HepG2 (cell line): ENCODE data around the gene SYP. TPM values are rescaled to one million over a fixed set of nuclear protein-coding genes. Genes with fewer than 3 reads are reported as not detected.

Experiments used
- ATAC-seq: fragments of 200-7000 bp; cut with Tn5 transposase; 3 replicates; pipeline ENCODE4 v1.9.1; 2020; ENCODE audit warnings: mild to moderate bottlenecking, moderate library complexity
- BruUV-seq: library from RNA; stranded (reverse); fragments of 400-500 nt; replicated peaks from 2 replicates; lab custom pipeline; 2021; lab: Mats Ljungman, UMichigan
- CTCF ChIA-PET: fragments of 300-600 bp; formaldehyde crosslinking; extraction: SDS; loops from one replicate; lab custom pipeline; 2021; ENCODE audit warnings: low total read pairs, inconsistent platforms, low intra/inter-chr PET ratio; lab: Yijun Ruan, JAX
- POLR2A ChIA-PET: fragments of 350-600 bp; sonication (Branson Sonifier 250); formaldehyde crosslinking; loops from one replicate; lab custom pipeline; 2020; ENCODE audit warnings: antibody characterized with exemption, inconsistent platforms; lab: Yijun Ruan, JAX
- DNase-seq: peaks from one replicate; pipeline ENCODE4 v3.0.0-alpha.2; 2015; ENCODE audit warnings: low spot score
- FAIRE-seq: peaks from 3 replicates; lab custom pipeline; 2011; peaks lifted over from hg19 to GRCh38; lab: Jason Lieb, UNC
- H2AFZ ChIP-seq: one replicate; pipeline ENCODE4 v1.6.1; 2011; ENCODE audit warnings: low read length, inconsistent platforms
- H3K27ac ChIP-seq: fragments of 300-600 bp; 3 replicates; pipeline ENCODE4 v1.8.0; 2011; ENCODE audit warnings: mixed run types, mild to moderate bottlenecking, mixed read lengths, low read length, inconsistent platforms; ENCODE audit not compliant: insufficient read depth; ENCODE audit errors: extremely low read length
- H3K27me3 ChIP-seq, 2 experiments: fragments of 200-600 bp in 1 of 2; 2 replicates in 1 of 2; 3 replicates in 1 of 2; pipeline versions ENCODE4 v1.6.0 to v1.8.0; 2011; ENCODE audit warnings: low read length in 2 of 2, mild to moderate bottlenecking in 2 of 2, moderate library complexity in 2 of 2, inconsistent platforms in 1 of 2; ENCODE audit not compliant: insufficient read depth in 2 of 2, control insufficient read depth in 1 of 2
- H3K36me3 ChIP-seq, 2 experiments: fragments of 200-600 bp in 1 of 2; replicated peaks in 1 of 2; 2 replicates in 1 of 2; 3 replicates in 1 of 2; pipeline versions ENCODE4 v1.5.1 to v1.8.0; 2011; ENCODE audit warnings: low read length in 2 of 2, inconsistent platforms in 1 of 2; ENCODE audit not compliant: insufficient read depth in 2 of 2, control insufficient read depth in 1 of 2
- H3K4me1 ChIP-seq: 2 replicates; pipeline ENCODE4 v1.5.1; 2012; ENCODE audit warnings: low read length, inconsistent platforms; ENCODE audit not compliant: insufficient read depth
- H3K4me2 ChIP-seq: 2 replicates; pipeline ENCODE4 v1.6.0; 2011; ENCODE audit warnings: low read depth, low read length, inconsistent platforms
- H3K4me3 ChIP-seq, 3 experiments: fragments of 200-600 bp in 1 of 3; sonication (generic), shearing (Covaris generic) in 1 of 3; replicated peaks in 1 of 3; 2 replicates each; pipeline ENCODE4 v1.5.1; 2011 to 2016; ENCODE audit warnings: low read length in 3 of 3, inconsistent platforms in 2 of 3, low read depth in 2 of 3, mild to moderate bottlenecking in 2 of 3, control low read depth in 1 of 3, mixed read lengths in 1 of 3; ENCODE audit not compliant: insufficient read depth in 1 of 3
- H3K79me2 ChIP-seq: one replicate; pipeline ENCODE4 v1.6.1; 2011; ENCODE audit warnings: low read length, inconsistent platforms; ENCODE audit not compliant: insufficient read depth
- H3K9ac ChIP-seq: 2 replicates; pipeline ENCODE4 v1.6.0; 2011; ENCODE audit warnings: mild to moderate bottlenecking, low read depth, low read length, inconsistent platforms; ENCODE audit not compliant: insufficient read depth
- H3K9me3 ChIP-seq: 2 replicates; pipeline ENCODE4 v1.5.1; 2012; ENCODE audit warnings: mild to moderate bottlenecking, low read length
- H4K20me1 ChIP-seq: 2 replicates; pipeline ENCODE4 v1.6.0; 2011; ENCODE audit warnings: inconsistent platforms, mild to moderate bottlenecking, low read length, moderate library complexity; ENCODE audit not compliant: insufficient read depth
- CBX1 ChIP-seq: IDR thresholded peaks from one replicate; pipeline ENCODE4 v1.6.1; 2016; ENCODE audit warnings: antibody characterized with exemption, low read depth
- CBX2 ChIP-seq, 2 experiments: fragments of 200-600 bp in 1 of 2; sonication (generic); formaldehyde crosslinking in 1 of 2; IDR thresholded peaks; 2 replicates each; pipeline versions ENCODE4 v1.7.0 to v1.8.1; 2018 to 2022; ENCODE audit warnings: low read depth in 2 of 2, low read length in 1 of 2, mild to moderate bottlenecking in 1 of 2, missing genetic modification reagents in 1 of 2
- EED ChIP-seq: sonication (generic); formaldehyde crosslinking; IDR thresholded peaks from 2 replicates; pipeline ENCODE4 v1.5.0; 2020; ENCODE audit warnings: mild to moderate bottlenecking, missing genetic modification reagents
- FLYWCH1 ChIP-seq: sonication (generic); formaldehyde crosslinking; IDR thresholded peaks from 2 replicates; pipeline ENCODE4 v1.8.1; 2023; ENCODE audit warnings: mild to moderate bottlenecking, missing genetic modification reagents
- GLI4 ChIP-seq: sonication (generic); formaldehyde crosslinking; IDR thresholded peaks from 2 replicates; pipeline ENCODE4 v1.5.1; 2020; ENCODE audit warnings: missing genetic modification reagents, mild to moderate bottlenecking, moderate library complexity, borderline replicate concordance
- HNF4A ChIP-seq: sonication (generic); formaldehyde crosslinking; IDR thresholded peaks from 2 replicates; pipeline ENCODE4 v1.4.0; 2020; ENCODE audit warnings: missing genetic modification reagents
- HNRNPH1 ChIP-seq: fragments of 200-400 bp; formaldehyde crosslinking; optimal IDR thresholded peaks from 2 replicates; pipeline ENCODE3; 2017; ENCODE audit warnings: mild to moderate bottlenecking, low read depth, low read length
- KAT8 ChIP-seq: IDR thresholded peaks from 2 replicates; pipeline ENCODE4 v1.6.1; 2016; ENCODE audit warnings: missing genetic modification reagents, missing compliant biosample characterization
- MIXL1 ChIP-seq: IDR thresholded peaks from 2 replicates; pipeline ENCODE4 v1.6.1; 2016
- THYN1 ChIP-seq: sonication (generic); formaldehyde crosslinking; IDR thresholded peaks from 2 replicates; pipeline ENCODE4 v1.8.1; 2023; ENCODE audit warnings: low read depth, mild to moderate bottlenecking, moderate library complexity, missing genetic modification reagents, borderline replicate concordance
- ZBTB20 ChIP-seq: sonication (generic); formaldehyde crosslinking; IDR thresholded peaks from 2 replicates; pipeline ENCODE4 v1.8.1; 2023; ENCODE audit warnings: missing genetic modification reagents, low read depth, mild to moderate bottlenecking, borderline replicate concordance
- ZBTB33 ChIP-seq: sonication (generic); formaldehyde crosslinking; IDR thresholded peaks from 2 replicates; pipeline ENCODE4 v1.4.0; 2020; ENCODE audit warnings: missing genetic modification reagents
- ZC3H4 ChIP-seq: sonication (generic); formaldehyde crosslinking; IDR thresholded peaks from 2 replicates; pipeline ENCODE4 v1.4.0; 2020; ENCODE audit warnings: missing genetic modification reagents, borderline replicate concordance
- ZFP62 ChIP-seq: sonication (generic); formaldehyde crosslinking; IDR thresholded peaks from 2 replicates; pipeline ENCODE4 v1.4.0; 2020; ENCODE audit warnings: missing genetic modification reagents
- ZNF670 ChIP-seq: sonication (generic); formaldehyde crosslinking; IDR thresholded peaks from 2 replicates; pipeline ENCODE4 v1.8.0; 2022; ENCODE audit warnings: mild to moderate bottlenecking, missing genetic modification reagents, borderline replicate concordance
- ZNF720 ChIP-seq: sonication (generic); formaldehyde crosslinking; IDR thresholded peaks from 2 replicates; pipeline ENCODE4 v1.4.0; 2020; ENCODE audit warnings: missing genetic modification reagents
- ZNF792 ChIP-seq: IDR thresholded peaks from 2 replicates; pipeline ENCODE4 v1.6.1; 2016
- ZSCAN5A ChIP-seq: sonication (generic); formaldehyde crosslinking; IDR thresholded peaks from 2 replicates; pipeline ENCODE4 v1.8.0; 2022; ENCODE audit warnings: mild to moderate bottlenecking, missing genetic modification reagents, borderline replicate concordance
- WGBS: methylation state at CpG from one replicate; pipeline ENCODE4 v1.1.6; 2017; ENCODE audit warnings: low lambda C conversion rate; 5-methylcytosine and 5-hydroxymethylcytosine counted together
- in situ Hi-C: cut with HindIII; loops from 2 replicates; pipeline ENCODE4 v1.10.0; 2017; ENCODE audit warnings: low pct_unique_long_range_greater_than_20kb; ENCODE audit not compliant: extremely low pct_ligation_motif_present
- intact Hi-C: fragments of 100-400 bp; cut with micrococcal nuclease; formaldehyde crosslinking; loops from one replicate; pipeline ENCODE4 v1.10.0; 2022; ENCODE audit not compliant: unreplicated experiment
- polyA plus RNA-seq, 8 experiments: library from polyadenylated mRNA; depleted of rRNA in 3 of 8; stranded (reverse) in 7 of 8; unstranded in 1 of 8; fragments of >200 nt; fragmentation: Illumina TruSeq in 4 of 8; extraction: Trizol in 4 of 8; gene quantifications; 2 replicates each; pipeline versions ENCODE4 v1.2.1 to v1.2.3, GENCODE V29; 2011 to 2016; ENCODE audit warnings: low read depth in 4 of 8, missing spikeins in 1 of 8, mixed read lengths in 1 of 8; ENCODE audit not compliant: insufficient read depth in 1 of 8
- total RNA-seq, 5 experiments: library from RNA; depleted of rRNA; stranded (reverse); fragments of >200 nt; fragmentation: Illumina TruSeq; extraction: Trizol; gene quantifications; 2 replicates each; pipeline ENCODE4 v1.2.3, GENCODE V29; 2016; ENCODE audit warnings: low read depth in 1 of 5
- TF ChIP-seq, protein P1 (sequence below): sonication (generic); formaldehyde crosslinking; IDR thresholded peaks from 2 replicates; pipeline ENCODE4 v1.8.0; 2022; ENCODE audit warnings: missing genetic modification reagents, mild to moderate bottlenecking, moderate library complexity, borderline replicate concordance

The SYP gene
- total and polyA plus RNA-seq, 2 of the 13 experiments (the other 11 are each of a cell fraction or from before 2014, with no cell fraction given), result 2.0 to 2.5 TPM

DNA sequence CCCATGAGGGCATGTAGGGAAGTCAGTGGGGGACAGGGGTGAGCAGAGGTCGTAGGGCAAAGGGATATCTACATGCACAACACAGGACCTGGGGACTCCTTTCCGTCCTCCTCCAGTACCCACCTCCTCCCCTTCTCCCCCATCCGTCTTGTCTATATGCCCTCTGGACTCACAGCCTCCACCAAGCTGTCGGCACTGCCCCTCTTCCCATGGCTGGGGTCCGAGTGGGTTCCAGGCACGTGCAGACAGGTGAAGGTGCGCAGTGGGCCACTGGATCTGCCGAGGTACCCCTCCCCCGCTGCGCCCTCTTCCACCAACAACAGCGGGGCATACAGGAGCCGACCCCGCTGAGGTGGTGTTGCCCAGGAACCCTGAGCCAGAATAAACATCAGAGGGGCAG lies 5.5 kb upstream of the SYP start:
- DNase-seq (no peak), ATAC-seq (no peak), FAIRE-seq (no peak)
- H3K9me3 ChIP-seq, result no peaks in the 10 kb centered on the region
- ChIA-PET POLR2A (no interaction called here), CTCF (no interaction called here)
- WGBS, result no CpG with 5 or more reads among the region's 13 CpGs
- BruUV-seq, result no TSS peak
- H3K79me2 ChIP-seq, result no peaks in the 10 kb centered on the region
- H2AFZ ChIP-seq, result no peak overlapping the region
- peaks cover 8% of the 10 kb centered on the region for H3K4me1 ChIP-seq
- no peak overlapping the region for H3K27ac ChIP-seq
- in situ Hi-C loops (no loop called here), intact Hi-C loops (no loop called here)
- no peaks in the 10 kb centered on the region for H3K27me3 ChIP-seq
- TF ChIP-seq ZBTB33 (CRISPR knock-in tag) (no peak), ZNF670 (CRISPR knock-in tag) (no peak), ZC3H4 (CRISPR knock-in tag) (no peak), FLYWCH1 (CRISPR knock-in tag) (no peak), ZFP62 (no peak), KAT8 (CRISPR knock-in tag) (no peak), EED (CRISPR knock-in tag) (no peak), THYN1 (no peak), CBX1 (no peak), ZNF720 (CRISPR knock-in tag) (no peak), ZNF792 (no peak), MIXL1 (no peak), ZSCAN5A (CRISPR knock-in tag) (no peak), ZBTB20 (CRISPR knock-in tag) (no peak), HNRNPH1 (no peak), HNF4A (CRISPR knock-in tag) (no peak), GLI4 (CRISPR knock-in tag) (no peak), CBX2 (IDR thresholded peaks at IDR 0.05; ENCODE audit: low read depth, low read length) (no peak), CBX2 (CRISPR knock-in tag; IDR thresholded peaks at IDR 0.05; ENCODE audit: low read depth) (no peak)
- TF ChIP-seq, protein P1, sequence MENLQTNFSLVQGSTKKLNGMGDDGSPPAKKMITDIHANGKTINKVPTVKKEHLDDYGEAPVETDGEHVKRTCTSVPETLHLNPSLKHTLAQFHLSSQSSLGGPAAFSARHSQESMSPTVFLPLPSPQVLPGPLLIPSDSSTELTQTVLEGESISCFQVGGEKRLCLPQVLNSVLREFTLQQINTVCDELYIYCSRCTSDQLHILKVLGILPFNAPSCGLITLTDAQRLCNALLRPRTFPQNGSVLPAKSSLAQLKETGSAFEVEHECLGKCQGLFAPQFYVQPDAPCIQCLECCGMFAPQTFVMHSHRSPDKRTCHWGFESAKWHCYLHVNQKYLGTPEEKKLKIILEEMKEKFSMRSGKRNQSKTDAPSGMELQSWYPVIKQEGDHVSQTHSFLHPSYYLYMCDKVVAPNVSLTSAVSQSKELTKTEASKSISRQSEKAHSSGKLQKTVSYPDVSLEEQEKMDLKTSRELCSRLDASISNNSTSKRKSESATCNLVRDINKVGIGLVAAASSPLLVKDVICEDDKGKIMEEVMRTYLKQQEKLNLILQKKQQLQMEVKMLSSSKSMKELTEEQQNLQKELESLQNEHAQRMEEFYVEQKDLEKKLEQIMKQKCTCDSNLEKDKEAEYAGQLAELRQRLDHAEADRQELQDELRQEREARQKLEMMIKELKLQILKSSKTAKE (CRISPR knock-in tag), result no peak
- no peaks in the 10 kb centered on the region for H4K20me1 ChIP-seq
- no peak overlapping the region for H3K4me3 ChIP-seq
- H3K4me2 ChIP-seq, result no peak overlapping the region
- no peak overlapping the region for H3K9ac ChIP-seq
- no peaks in the 10 kb centered on the region for H3K36me3 ChIP-seq
